AG08395 (cell line): Measurements from ENCODE around the gene ST6GALNAC4.

Source experiments
- DNase-seq: peaks from one replicate; pipeline ENCODE4 v3.0.0; 2012; ENCODE audit warnings: mixed read lengths, low spot score

ST6GALNAC4 gene

GRCh38 chr9:127912296-127912695, 4.5 kb downstream of the ST6GALNAC4 start:
- DNase-seq, result no peak

- DNase-seq, result peak; percentile 51
Observed at GRCh38 chr9:127910613-127911205, 6.1 kb downstream of the ST6GALNAC4 start.

- DNase-seq, result no peak
Observed at GRCh38 chr9:127909839-127910273, 7.0 kb downstream of the ST6GALNAC4 start.

GRCh38 chr9:127908660-127908926, 8.2 kb downstream of the ST6GALNAC4 start:
- no peak for DNase-seq

GRCh38 chr9:127907867-127908659, 8.8 kb downstream of the ST6GALNAC4 start:
- DNase-seq, result no peak

- DNase-seq, result no peak
Observed at GRCh38 chr9:127905788-127906191, 11.1 kb downstream of the ST6GALNAC4 start.

GRCh38 chr9:127905004-127905728, 11.7 kb downstream of the ST6GALNAC4 start:
- DNase-seq, result no peak

- no peak for DNase-seq
Observed at GRCh38 chr9:127904561-127905003, 12.3 kb downstream of the ST6GALNAC4 start.

- no peak for DNase-seq
Observed at GRCh38 chr9:127903557-127904475, 13.0 kb downstream of the ST6GALNAC4 start.

- peak; percentile 89 for DNase-seq
Observed at GRCh38 chr9:127899128-127899943, 17.5 kb downstream of the ST6GALNAC4 start, which contains the start of gene ST6GALNAC6. Gene ST6GALNAC6 (minus strand): TSS chr9:127899603. CDS start chr9:127897981, 1,622 bp downstream.

- DNase-seq, result peak; percentile 75
Observed at GRCh38 chr9:127898433-127899127, 18.3 kb downstream of the ST6GALNAC4 start.

GRCh38 chr9:127897193-127897692, 19.6 kb downstream of the ST6GALNAC4 start:
- peak; percentile 90 for DNase-seq

GRCh38 chr9:127896395-127897192, 20.2 kb downstream of the ST6GALNAC4 start:
- no peak for DNase-seq

- DNase-seq, result no peak
Observed at GRCh38 chr9:127895811-127896210, 21.0 kb downstream of the ST6GALNAC4 start.

GRCh38 chr9:127893392-127893791, 23.4 kb downstream of the ST6GALNAC4 start:
- no peak for DNase-seq

GRCh38 chr9:127892831-127893230, 24.0 kb downstream of the ST6GALNAC4 start:
- DNase-seq, result no peak

- DNase-seq, result no peak
Observed at GRCh38 chr9:127890053-127890452, 26.8 kb downstream of the ST6GALNAC4 start.

GRCh38 chr9:127887792-127888191, 29.0 kb downstream of the ST6GALNAC4 start:
- DNase-seq, result no peak

- DNase-seq, result no peak
Observed at GRCh38 chr9:127886401-127886972, 30.4 kb downstream of the ST6GALNAC4 start.
